Ascending aorta (tissue), 2 donors: ENCODE results near the gene C11orf68. TPM values are rescaled to one million over a fixed set of nuclear protein-coding genes. Genes with fewer than 3 reads are reported as not detected.

Source experiments
- DNase-seq, 2 donors: peaks; one replicate each; pipeline ENCODE4 v3.0.0-alpha.2; 2019; ENCODE audit warnings: low spot score in 2 of 2
- H3K27ac ChIP-seq, 2 donors: fragments of 200-600 bp; sonication (generic); one replicate each; pipeline ENCODE4 v1.5.1; 2016 to 2017; ENCODE audit warnings: mild to moderate bottlenecking in 1 of 2
- H3K27me3 ChIP-seq: fragments of 200-600 bp; sonication (generic); one replicate; pipeline ENCODE4 v1.5.1; 2017
- H3K36me3 ChIP-seq, 2 donors: fragments of 200-600 bp; sonication (generic); one replicate each; pipeline ENCODE4 v1.5.1; 2016
- H3K4me1 ChIP-seq, 2 donors: fragments of 200-600 bp; sonication (generic); one replicate each; pipeline ENCODE4 v1.5.1; 2016 to 2017; ENCODE audit warnings: mild to moderate bottlenecking in 1 of 2
- H3K4me3 ChIP-seq, 2 donors: fragments of 200-600 bp; sonication (generic); one replicate each; pipeline ENCODE4 v1.5.1; 2016 to 2017; ENCODE audit warnings: mild to moderate bottlenecking in 1 of 2
- H3K9me3 ChIP-seq, 2 donors: fragments of 200-600 bp; sonication (generic); one replicate each; pipeline ENCODE4 v1.5.1; 2016
- CTCF ChIP-seq, 3 experiments: fragments of 200-600 bp in 2 of 3; fragments of 450-650 bp in 1 of 3; sonication (generic) in 2 of 3; IDR thresholded peaks; one replicate each; pipeline ENCODE4 v1.5.1; 2016 to 2019; ENCODE audit warnings: antibody characterized with exemption in 3 of 3, mild to moderate bottlenecking in 1 of 3, moderate library complexity in 1 of 3
- intact Hi-C: fragments of 100-400 bp; cut with DNase I; formaldehyde crosslinking; loops from one replicate; pipeline ENCODE4 v1.15.1; 2023
- total RNA-seq: library from RNA; depleted of rRNA; stranded (reverse); fragments of >200 nt; gene quantifications from one replicate; pipeline ENCODE4 v1.1.0, GENCODE V29; 2016

Gene C11orf68
- total RNA-seq, 1 donor from 2014 or later: 25.3 TPM

- peak in 1 of 2 donors; percentile 72 for DNase-seq
- intact Hi-C loops: no loop called here
- Histone ChIP-seq H3K9me3 (no peaks in the 10 kb centered on the region), H3K4me1 (peaks cover 20 to 34% of the 10 kb centered on the region in 2 donors), H3K36me3 (peaks cover 0 to 6% of the 10 kb centered on the region in 2 donors), H3K27me3 (no peaks in the 10 kb centered on the region), H3K4me3 (peak overlapping the region; percentile 82 to 85), H3K27ac (peak overlapping the region; percentile 98)
- peak in 2 of 3 experiments; percentile 16 to 35 for TF ChIP-seq CTCF (IDR thresholded peaks at IDR 0.05)
Measured at GRCh38 chr11:65891219-65892136, 27.4 kb downstream of the C11orf68 start.

GRCh38 chr11:65890324-65891218 is 28.3 kb downstream of the C11orf68 start, which contains the start of gene CCDC85B:
Gene CCDC85B, plus strand, starts transcription at chr11:65890673. Its CDS starts 111 bp downstream, at chr11:65890784.
- Histone ChIP-seq H3K36me3 (peaks cover 0 to 15% of the 10 kb centered on the region in 2 donors), H3K27ac (peak within 1 kb of the TSS; percentile 98), H3K4me3 (peak within 1 kb of the TSS; percentile 82 to 85), H3K9me3 (no peaks in the 10 kb centered on the region), H3K4me1 (peaks cover 20 to 34% of the 10 kb centered on the region in 2 donors), H3K27me3 (no peaks in the 10 kb centered on the region)
- TF ChIP-seq CTCF (IDR thresholded peaks at IDR 0.05): peak in 1 of 3 experiments; percentile 29
- peak; percentile 98 to 100 for DNase-seq
- intact Hi-C loops: loop anchor here (1.0 kb wide), 1 partner anchor 10 kb away; the partner anchor contains the start of gene FOSL1

- Histone ChIP-seq H3K4me3 (peak within 1 kb of the TSS; percentile 82 to 85), H3K9me3 (no peaks in the 10 kb centered on the region), H3K27ac (peak within 1 kb of the TSS; percentile 98), H3K36me3 (peaks cover 10 to 31% of the 10 kb centered on the region in 2 donors), H3K4me1 (peaks cover 20 to 28% of the 10 kb centered on the region in 2 donors), H3K27me3 (no peaks in the 10 kb centered on the region)
- intact Hi-C loops: loop anchor here (1.0 to 5.0 kb wide), 6 partner anchors 15 to 179 kb away; partner anchors contain the start of genes BANF1, C11orf68, DRAP1 and EIF1AD
- DNase-seq: peak; percentile 90 to 99
- peak; percentile 84 to 98 (median 96) for TF ChIP-seq CTCF (IDR thresholded peaks at IDR 0.05)
Measured at GRCh38 chr11:65888163-65888814, 30.6 kb downstream of the C11orf68 start, which contains the start of gene FIBP. Gene FIBP, minus strand, starts transcription at chr11:65888471. Its CDS starts 53 bp downstream, at chr11:65888418.

- no peak for DNase-seq
- H3K4me1 ChIP-seq: peaks cover 15 to 23% of the 10 kb centered on the region in 2 donors
- H3K4me3 ChIP-seq: peak overlapping the region; percentile 82 to 85
- intact Hi-C loops: loop anchor here (1.0 to 5.0 kb wide), 6 partner anchors 14 to 180 kb away; partner anchors contain the start of genes BANF1, C11orf68, DRAP1 and EIF1AD
- no peak for TF ChIP-seq CTCF (IDR thresholded peaks at IDR 0.05)
- peak overlapping the region; percentile 98 for H3K27ac ChIP-seq
- H3K9me3 ChIP-seq: no peaks in the 10 kb centered on the region
- H3K27me3 ChIP-seq: no peaks in the 10 kb centered on the region
- peaks cover 13 to 36% of the 10 kb centered on the region in 2 donors for H3K36me3 ChIP-seq
Measured at GRCh38 chr11:65887723-65888162, 31.1 kb downstream of the C11orf68 start.
